ENCODE results near the gene KBTBD2. TPM values are rescaled to one million over a fixed set of nuclear protein-coding genes. Genes with fewer than 3 reads are reported as not detected.

KBTBD2 gene
- total and polyA plus RNA-seq, 2 of the 4 experiments (the other 2 are of a cell fraction), result 13.2 to 32.3 TPM

- Histone ChIP-seq H4K20me1 (ENCODE audit: insufficient read depth, low read length) (peaks cover 31% of the 10 kb centered on the region), H3K14ac (replicated peaks; ENCODE audit: low read depth, low read length) (peak overlapping the region; percentile 47), H3K56ac (ENCODE audit: extremely low read depth, insufficient read depth, low read length) (peak overlapping the region; percentile 92), H3K18ac (ENCODE audit: low read depth, low read length) (peak overlapping the region; percentile 91), H4K8ac (ENCODE audit: low read depth in 2 of 2, low read length in 2 of 2) (peak overlapping the region; percentile 71 to 88), H3K4ac (ENCODE audit: low read depth, low read length) (peak overlapping the region; percentile 88), H2AFZ (replicated peaks; ENCODE audit: low read length, poor library complexity) (no peak overlapping the region), H2BK20ac (ENCODE audit: low read depth, low read length) (no peak overlapping the region), H2BK5ac (ENCODE audit: low read depth, low read length, poor library complexity, severe bottlenecking) (peak overlapping the region; percentile 98), H3K4me1 (ENCODE audit: control insufficient read depth, insufficient read depth, low read length) (peaks cover 2% of the 10 kb centered on the region; the same call in 1 of the 2 replicates), H2AK9ac (replicated peaks; ENCODE audit: low read depth, low read length, poor library complexity) (peak overlapping the region; percentile 6), H4K91ac (ENCODE audit: insufficient read depth, low read depth, low read length) (peak overlapping the region; percentile 93), H3K9ac (ENCODE audit: low read depth, low read length) (peak overlapping the region; percentile 100), H3K27me3 (ENCODE audit: control insufficient read depth, insufficient read depth, low read length) (no peaks in the 10 kb centered on the region), H2BK120ac (ENCODE audit: low read depth, low read length) (peak overlapping the region; percentile 7; the same call in 1 of the 2 replicates), H3K36me3 (ENCODE audit: control insufficient read depth, insufficient read depth, low read length) (no peaks in the 10 kb centered on the region), H2BK15ac (ENCODE audit: low read depth, low read length) (no peak overlapping the region), H3K9me3 (ENCODE audit: control insufficient read depth, insufficient read depth, low read length) (no peaks in the 10 kb centered on the region), H3K23ac (ENCODE audit: low read depth, low read length) (peak overlapping the region; percentile 99), H3K79me1 (ENCODE audit: low read depth in 1 of 2, low read length in 2 of 2) (peaks cover 0 to 10% of the 10 kb centered on the region in 2 experiments; a peak in 1 of 4 replicates), H4K5ac (ENCODE audit: low read depth, low read length) (peak overlapping the region; percentile 81), H3K4me2 (ENCODE audit: low read depth, low read length) (peak overlapping the region; percentile 97), H3K27ac (ENCODE audit: insufficient read depth, low read length) (peak overlapping the region; percentile 100), H3K4me3 (ENCODE audit: insufficient read depth, low read depth, low read length) (peak overlapping the region; percentile 86), H2AK5ac (ENCODE audit: low read depth, low read length) (peak overlapping the region; percentile 18), H3K9me1 (ENCODE audit: insufficient read depth, low read length) (0 out of 2 replicates have a peak, but pooled peaks cover 7% of the 10 kb centered on the region)
- TF ChIP-seq USF2 (IDR thresholded peaks at IDR 0.05; ENCODE audit: low read depth, low read length) (peak; percentile 92), BHLHE40 (IDR thresholded peaks at IDR 0.05; ENCODE audit: low read depth, low read length) (peak; percentile 74), MXI1 (IDR thresholded peaks at IDR 0.05; ENCODE audit: borderline replicate concordance, low read depth, low read length) (peak; percentile 24; the same call in 1 of the 2 replicates), CHD1 (IDR thresholded peaks at IDR 0.05; ENCODE audit: low read depth, low read length) (0 out of 2 replicates have a peak, but pooled peaks have one; percentile 41), POLR2A (IDR thresholded peaks at IDR 0.05; ENCODE audit: low read depth, low read length) (peak; percentile 53; the same call in 1 of the 2 replicates), RFX5 (IDR thresholded peaks at IDR 0.05; ENCODE audit: low read depth, low read length) (no peak)
- ChIA-PET POLR2A (ENCODE audit: unreplicated experiment) (interaction anchor here (0.6 kb wide), 1 partner anchor 66 kb away, joined by 3 read pairs; no protein-coding TSS in a partner anchor), CTCF (interaction anchor here (0.8 kb wide), 1 partner anchor 43 kb away, joined by 3 read pairs; no protein-coding TSS in a partner anchor)
- no peak for ATAC-seq (ENCODE audit: low read depth)
- dilution Hi-C loops (cut with HindIII; ENCODE audit: low sequenced_read_pairs, unreplicated experiment), result no loop called here
- in situ Hi-C loops (cut with MboI; ENCODE audit: low sequenced_read_pairs), result no loop called here
- intact Hi-C loops (cut with micrococcal nuclease), result loop anchor here (5.0 kb wide), 3 partner anchors 52 to 217 kb away; partner anchors contain the start of genes NT5C3A and RP9
- 0% methylated on average over 2 of the region's 16 CpGs; no CpG with 5 or more reads in 1 of the 2 experiments for WGBS, 2 experiments (ENCODE audit: extremely low coverage in 2 of 2, insufficient read length in 1 of 2)
- TSS peak; percentile 45 for BruUV-seq (replicated peaks)
- peak; percentile 71 for DNase-seq
These were observed 1.4 kb downstream of the KBTBD2 start for GRCh38 chr7:32890010-32890792.
